Activated T-helper 17 cell treated with anti-CD3 and anti-CD28 coated beads, Interleukin-2, amount 50 U/mL, for 72 hours (primary cell): ENCODE measurements around the gene IGFBP7. TPM values are rescaled to one million over a fixed set of nuclear protein-coding genes. Genes with fewer than 3 reads are reported as not detected.

Experiments
- ATAC-seq: fragments of 150-1000 bp; cut with Tn5 transposase; replicated peaks from 2 replicates; pipeline ENCODE4 v1.10.0; 2021; ENCODE audit warnings: mild to moderate bottlenecking, moderate library complexity
- H3K27ac Mint-ChIP-seq: one replicate; pipeline ENCODE4 v1.8.0; 2022; ENCODE audit warnings: mixed read lengths
- H3K27me3 Mint-ChIP-seq: one replicate; pipeline ENCODE4 v1.8.0; 2022; ENCODE audit warnings: mixed read lengths
- H3K36me3 Mint-ChIP-seq: one replicate; pipeline ENCODE4 v1.8.0; 2022; ENCODE audit warnings: low read depth, mild to moderate bottlenecking, mixed read lengths
- H3K4me1 Mint-ChIP-seq: one replicate; pipeline ENCODE4 v1.8.0; 2022; ENCODE audit warnings: mixed read lengths
- H3K4me3 Mint-ChIP-seq: one replicate; pipeline ENCODE4 v1.8.0; 2022; ENCODE audit warnings: mild to moderate bottlenecking, mixed read lengths
- H3K9me3 Mint-ChIP-seq: one replicate; pipeline ENCODE4 v1.8.0; 2022; ENCODE audit warnings: mixed read lengths
- total RNA-seq, 2 donors: library from RNA; stranded (reverse); gene quantifications; one replicate each; pipeline ENCODE4 v1.2.3, GENCODE V29; 2022

The IGFBP7 gene
- total RNA-seq, 2 donors from 2014 or later: not detected

GRCh38 chr4:57146444-57146843 is 36.3 kb upstream of the IGFBP7 start:
- Mint-ChIP-seq H3K27me3 (peaks cover 18% of the 10 kb centered on the region), H3K9me3 (no peaks in the 10 kb centered on the region), H3K4me1 (no peaks in the 10 kb centered on the region), H3K36me3 (no peaks in the 10 kb centered on the region), H3K27ac (no peak overlapping the region), H3K4me3 (no peak overlapping the region)
- no peak for ATAC-seq

GRCh38 chr4:57144466-57144865 is 34.3 kb upstream of the IGFBP7 start:
- no peak for ATAC-seq
- Mint-ChIP-seq H3K27me3 (peaks cover 18% of the 10 kb centered on the region), H3K9me3 (no peaks in the 10 kb centered on the region), H3K4me1 (no peaks in the 10 kb centered on the region), H3K36me3 (no peaks in the 10 kb centered on the region), H3K27ac (no peak overlapping the region), H3K4me3 (no peak overlapping the region)

GRCh38 chr4:57139783-57140182 is 29.6 kb upstream of the IGFBP7 start:
- Mint-ChIP-seq H3K27ac (no peak overlapping the region), H3K9me3 (no peaks in the 10 kb centered on the region), H3K4me3 (no peak overlapping the region), H3K36me3 (no peaks in the 10 kb centered on the region), H3K4me1 (no peaks in the 10 kb centered on the region), H3K27me3 (peaks cover 7% of the 10 kb centered on the region)
- ATAC-seq: no peak

GRCh38 chr4:57137261-57137660 is 27.1 kb upstream of the IGFBP7 start:
- no peak overlapping the region for H3K4me3 Mint-ChIP-seq
- H3K4me1 Mint-ChIP-seq: no peaks in the 10 kb centered on the region

GRCh38 chr4:57136281-57136680 is 26.1 kb upstream of the IGFBP7 start:
- H3K4me3 Mint-ChIP-seq: no peak overlapping the region
- ATAC-seq: no peak
- H3K4me1 Mint-ChIP-seq: no peaks in the 10 kb centered on the region
- peaks cover 9% of the 10 kb centered on the region for H3K27me3 Mint-ChIP-seq
- H3K36me3 Mint-ChIP-seq: no peaks in the 10 kb centered on the region
- H3K27ac Mint-ChIP-seq: no peak overlapping the region
- no peaks in the 10 kb centered on the region for H3K9me3 Mint-ChIP-seq

More at GRCh38 chr4:57137261-57137660, 27.1 kb upstream of the IGFBP7 start:
- peaks cover 5% of the 10 kb centered on the region for H3K27me3 Mint-ChIP-seq
- no peak for ATAC-seq
- H3K27ac Mint-ChIP-seq: no peak overlapping the region
- no peaks in the 10 kb centered on the region for H3K9me3 Mint-ChIP-seq
- H3K36me3 Mint-ChIP-seq: no peaks in the 10 kb centered on the region

- no peaks in the 10 kb centered on the region for H3K4me1 Mint-ChIP-seq
- no peaks in the 10 kb centered on the region for H3K36me3 Mint-ChIP-seq
- no peak overlapping the region for H3K27ac Mint-ChIP-seq
- H3K9me3 Mint-ChIP-seq: no peaks in the 10 kb centered on the region
- peaks cover 13% of the 10 kb centered on the region for H3K27me3 Mint-ChIP-seq
- ATAC-seq: no peak
- H3K4me3 Mint-ChIP-seq: no peak overlapping the region
Observed at GRCh38 chr4:57132743-57133137, 22.6 kb upstream of the IGFBP7 start.

- Mint-ChIP-seq H3K4me1 (no peaks in the 10 kb centered on the region), H3K4me3 (no peak overlapping the region), H3K36me3 (no peaks in the 10 kb centered on the region), H3K27me3 (peaks cover 14% of the 10 kb centered on the region), H3K9me3 (peaks cover 1% of the 10 kb centered on the region), H3K27ac (no peak overlapping the region)
- no peak for ATAC-seq
Observed at GRCh38 chr4:57131849-57132742, 21.9 kb upstream of the IGFBP7 start.

GRCh38 chr4:57129477-57129876 is 19.3 kb upstream of the IGFBP7 start:
- peaks cover 21% of the 10 kb centered on the region for H3K27me3 Mint-ChIP-seq
- no peaks in the 10 kb centered on the region for H3K36me3 Mint-ChIP-seq
- no peak overlapping the region for H3K27ac Mint-ChIP-seq
- no peak for ATAC-seq
- H3K9me3 Mint-ChIP-seq: peaks cover 8% of the 10 kb centered on the region
- H3K4me1 Mint-ChIP-seq: no peaks in the 10 kb centered on the region
- H3K4me3 Mint-ChIP-seq: no peak overlapping the region

- Mint-ChIP-seq H3K27me3 (peaks cover 21% of the 10 kb centered on the region), H3K4me3 (no peak overlapping the region), H3K9me3 (peaks cover 8% of the 10 kb centered on the region), H3K36me3 (no peaks in the 10 kb centered on the region), H3K27ac (no peak overlapping the region), H3K4me1 (no peaks in the 10 kb centered on the region)
- no peak for ATAC-seq
Observed at GRCh38 chr4:57127361-57127760, 17.2 kb upstream of the IGFBP7 start.

GRCh38 chr4:57125996-57126395 is 15.8 kb upstream of the IGFBP7 start:
- peaks cover 12% of the 10 kb centered on the region for H3K9me3 Mint-ChIP-seq
- ATAC-seq: no peak
- H3K36me3 Mint-ChIP-seq: no peaks in the 10 kb centered on the region
- no peak overlapping the region for H3K27ac Mint-ChIP-seq
- no peaks in the 10 kb centered on the region for H3K4me1 Mint-ChIP-seq
- H3K4me3 Mint-ChIP-seq: no peak overlapping the region
- H3K27me3 Mint-ChIP-seq: peaks cover 22% of the 10 kb centered on the region

GRCh38 chr4:57124145-57124544 is 14.0 kb upstream of the IGFBP7 start:
- H3K36me3 Mint-ChIP-seq: no peaks in the 10 kb centered on the region
- H3K27ac Mint-ChIP-seq: no peak overlapping the region
- H3K27me3 Mint-ChIP-seq: peaks cover 28% of the 10 kb centered on the region
- H3K9me3 Mint-ChIP-seq: peaks cover 12% of the 10 kb centered on the region
- ATAC-seq: no peak
- no peak overlapping the region for H3K4me3 Mint-ChIP-seq
- H3K4me1 Mint-ChIP-seq: no peaks in the 10 kb centered on the region

GRCh38 chr4:57122959-57123358 is 12.8 kb upstream of the IGFBP7 start:
- no peak for ATAC-seq
- H3K27ac Mint-ChIP-seq: no peak overlapping the region
- peaks cover 12% of the 10 kb centered on the region for H3K9me3 Mint-ChIP-seq
- H3K4me3 Mint-ChIP-seq: no peak overlapping the region
- H3K36me3 Mint-ChIP-seq: no peaks in the 10 kb centered on the region
- H3K27me3 Mint-ChIP-seq: peaks cover 34% of the 10 kb centered on the region
- H3K4me1 Mint-ChIP-seq: no peaks in the 10 kb centered on the region

- H3K36me3 Mint-ChIP-seq: no peaks in the 10 kb centered on the region
- H3K4me1 Mint-ChIP-seq: no peaks in the 10 kb centered on the region
- H3K9me3 Mint-ChIP-seq: peaks cover 4% of the 10 kb centered on the region
- H3K27ac Mint-ChIP-seq: no peak overlapping the region
- ATAC-seq: no peak
- no peak overlapping the region for H3K4me3 Mint-ChIP-seq
- peaks cover 42% of the 10 kb centered on the region for H3K27me3 Mint-ChIP-seq
Observed at GRCh38 chr4:57119054-57119651, 9.0 kb upstream of the IGFBP7 start.

GRCh38 chr4:57117491-57117890 is 7.3 kb upstream of the IGFBP7 start:
- Mint-ChIP-seq H3K27me3 (peaks cover 50% of the 10 kb centered on the region), H3K4me1 (no peaks in the 10 kb centered on the region), H3K4me3 (no peak overlapping the region), H3K36me3 (no peaks in the 10 kb centered on the region), H3K27ac (no peak overlapping the region), H3K9me3 (peaks cover 4% of the 10 kb centered on the region)
- no peak for ATAC-seq

- H3K4me1 Mint-ChIP-seq: peaks cover 1% of the 10 kb centered on the region
- no peaks in the 10 kb centered on the region for H3K9me3 Mint-ChIP-seq
- no peak overlapping the region for H3K27ac Mint-ChIP-seq
- no peaks in the 10 kb centered on the region for H3K36me3 Mint-ChIP-seq
- no peak overlapping the region for H3K4me3 Mint-ChIP-seq
- no peak for ATAC-seq
- peaks cover 51% of the 10 kb centered on the region for H3K27me3 Mint-ChIP-seq
Observed at GRCh38 chr4:57116245-57116644, 6.1 kb upstream of the IGFBP7 start.
